ENCODE measurements around the gene LHX2.
"Not testable (repeated sequence)": the region's sequence is repeated elsewhere in the genome, so short reads cannot be mapped to it uniquely, and the experiment has no call there.

LHX2 gene

GRCh38 chr9:123990427-123990826 is 21.1 kb upstream of the LHX2 start:
- no peaks in the 10 kb centered on the region for H3K36me3 Mint-ChIP-seq
- CTCF ChIA-PET, result no interaction called here
- no peak overlapping the region for H3K27ac Mint-ChIP-seq
- no peaks in the 10 kb centered on the region for H3K4me1 Mint-ChIP-seq
- H3K4me3 Mint-ChIP-seq, result no peak overlapping the region
- H3K9me3 Mint-ChIP-seq, result no peaks in the 10 kb centered on the region
- peaks cover 49% of the 10 kb centered on the region for H3K27me3 Mint-ChIP-seq
- DNase-seq, result no peak

DNA sequence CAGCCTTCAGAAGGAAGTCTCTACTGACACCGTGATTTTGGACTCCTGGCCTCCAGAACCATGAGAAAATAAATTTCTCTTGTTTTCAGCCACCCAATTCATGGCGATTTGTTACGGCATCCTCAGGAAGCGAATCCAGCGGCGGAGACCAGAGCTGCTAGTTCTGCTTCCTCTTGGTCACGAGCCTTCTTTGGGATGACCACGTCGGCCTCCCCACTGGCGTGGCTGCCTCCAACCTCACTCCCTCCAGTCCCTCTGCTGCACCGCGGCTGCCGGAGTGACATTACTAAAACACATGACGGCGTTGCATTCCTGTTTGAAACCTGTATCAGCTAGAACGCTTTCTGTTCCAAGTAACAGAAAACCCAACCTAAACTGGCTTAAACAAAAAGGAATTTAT is 18.9 kb upstream of the LHX2 start:
- H3K4me3 Mint-ChIP-seq, DNase-seq, H3K27ac Mint-ChIP-seq, H3K36me3 Mint-ChIP-seq, CTCF ChIA-PET, H3K9me3 Mint-ChIP-seq, H3K4me1 Mint-ChIP-seq: not testable (repeated sequence)
- peaks cover 52% of the 10 kb centered on the region for H3K27me3 Mint-ChIP-seq

DNA sequence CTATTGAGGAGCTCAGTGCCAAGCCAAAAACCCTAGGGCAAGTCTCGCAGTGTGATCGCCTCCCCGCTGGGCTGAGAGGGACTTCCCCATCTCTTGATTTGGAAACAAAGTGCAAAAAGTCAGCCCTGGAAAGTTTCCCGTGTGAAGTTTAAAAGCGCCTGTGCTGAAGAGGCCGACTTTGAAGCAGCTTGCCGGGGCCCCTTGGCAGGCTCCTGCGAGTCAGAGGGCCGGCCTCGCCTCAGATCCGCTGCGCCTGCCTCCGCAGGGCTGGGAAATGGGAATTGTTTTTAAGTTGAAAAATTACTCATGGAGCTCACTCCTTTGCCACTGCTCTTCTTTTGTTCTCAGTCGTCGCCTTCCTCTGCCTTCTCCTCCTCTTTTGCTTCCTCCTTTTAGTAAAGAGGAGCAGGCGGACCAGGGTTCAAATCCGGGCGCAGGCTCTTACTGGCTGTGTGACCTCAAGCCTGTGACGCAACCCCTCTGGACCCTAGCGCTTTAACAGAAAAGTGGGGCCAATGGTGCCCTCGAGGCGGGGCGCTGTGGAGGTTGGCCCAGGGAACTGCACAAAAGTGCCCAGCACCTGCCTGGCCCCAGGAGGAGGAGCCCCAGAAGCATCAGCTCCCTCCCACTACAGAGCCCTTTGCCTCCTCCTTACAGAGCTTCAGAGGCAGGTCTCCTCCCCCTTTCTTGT is 14.7 kb upstream of the LHX2 start:
- H3K4me3 Mint-ChIP-seq, result no peak overlapping the region
- DNase-seq, result no peak
- peaks cover 31% of the 10 kb centered on the region for H3K4me1 Mint-ChIP-seq
- H3K9me3 Mint-ChIP-seq, result no peaks in the 10 kb centered on the region
- H3K27me3 Mint-ChIP-seq, result peaks cover 79% of the 10 kb centered on the region
- CTCF ChIA-PET, result interaction anchor here (1.6 kb wide), 1 partner anchor 44 kb away, joined by 3 read pairs; no protein-coding TSS in a partner anchor
- H3K27ac Mint-ChIP-seq, result no peak overlapping the region
- H3K36me3 Mint-ChIP-seq, result peaks cover 3% of the 10 kb centered on the region

DNA sequence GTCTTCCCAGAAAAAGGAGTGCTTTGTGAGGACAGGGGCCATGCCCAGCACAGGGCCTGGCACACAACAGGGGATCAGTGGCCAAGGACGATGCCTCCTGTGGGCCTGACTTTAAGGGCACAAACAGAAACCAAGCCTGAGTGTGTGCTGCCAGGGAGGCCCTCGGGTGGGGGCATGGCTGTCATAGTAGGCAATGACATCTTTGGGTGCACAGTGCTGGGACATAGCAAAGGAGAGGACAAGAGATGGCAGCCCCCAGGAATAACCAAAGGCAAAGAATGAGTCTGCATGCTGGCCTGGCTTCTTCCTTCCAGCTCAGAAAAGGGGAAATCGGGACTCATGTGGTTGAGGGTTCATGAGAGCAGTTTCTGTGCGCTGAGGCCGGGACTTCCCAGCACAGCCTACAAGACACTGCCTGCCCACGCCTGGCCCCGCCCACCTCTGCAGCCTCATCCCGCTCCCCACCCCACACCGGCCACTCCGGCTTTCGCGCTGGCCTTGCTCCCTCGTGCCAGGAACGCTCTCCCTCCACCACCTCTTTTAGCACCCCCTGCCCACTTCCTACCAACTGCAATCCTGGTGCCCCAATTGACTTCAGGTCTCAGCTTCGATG is 13.8 kb upstream of the LHX2 start:
- CTCF ChIA-PET, result interaction anchor here (1.6 kb wide), 1 partner anchor 43 kb away, joined by 3 read pairs; no protein-coding TSS in a partner anchor
- Mint-ChIP-seq H3K36me3 (peaks cover 3% of the 10 kb centered on the region), H3K4me3 (no peak overlapping the region), H3K27me3 (peaks cover 88% of the 10 kb centered on the region), H3K4me1 (peaks cover 31% of the 10 kb centered on the region), H3K9me3 (no peaks in the 10 kb centered on the region), H3K27ac (no peak overlapping the region)
- no peak for DNase-seq

- Mint-ChIP-seq H3K9me3 (no peaks in the 10 kb centered on the region), H3K4me1 (peaks cover 31% of the 10 kb centered on the region), H3K27ac (no peak overlapping the region), H3K27me3 (peaks cover 94% of the 10 kb centered on the region), H3K4me3 (no peak overlapping the region), H3K36me3 (peaks cover 3% of the 10 kb centered on the region)
- no peak for DNase-seq
- CTCF ChIA-PET, result no interaction called here
Measured at GRCh38 chr9:123998278-123998925, 13.2 kb upstream of the LHX2 start.

DNA sequence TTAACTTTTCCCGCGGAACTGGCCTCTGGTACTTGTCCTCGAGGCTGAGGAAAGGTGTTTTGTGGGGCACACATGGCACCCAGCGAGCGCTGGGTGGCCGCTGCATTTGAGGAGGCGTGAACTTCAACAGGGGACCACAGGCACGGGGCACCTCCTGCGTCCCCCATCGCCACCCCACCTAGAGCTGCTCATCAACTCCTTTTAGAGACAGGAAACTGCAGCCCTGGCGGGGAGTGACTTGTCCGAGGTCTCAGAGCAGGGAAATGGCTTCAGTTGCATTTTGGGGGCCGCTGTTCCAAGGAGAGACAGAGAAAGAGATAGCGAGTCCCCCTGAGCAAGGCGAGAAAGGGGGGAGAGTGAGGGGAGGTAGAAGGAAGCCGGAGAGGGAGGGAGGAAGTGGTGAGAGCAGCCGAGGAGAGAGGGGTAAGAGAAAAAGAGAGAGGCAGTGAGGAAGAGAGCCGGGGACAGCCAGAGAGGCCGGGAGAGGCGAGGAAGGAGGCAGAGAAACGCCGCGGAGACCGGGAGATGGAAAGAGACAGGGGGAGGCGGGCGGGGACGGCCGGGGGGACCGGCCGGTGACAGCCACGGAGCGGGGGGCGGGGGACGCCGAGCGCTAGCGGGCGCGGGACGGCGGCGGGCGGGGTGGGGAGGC is 12.5 kb upstream of the LHX2 start:
- peaks cover 94% of the 10 kb centered on the region for H3K27me3 Mint-ChIP-seq
- H3K36me3 Mint-ChIP-seq, result peaks cover 3% of the 10 kb centered on the region
- peak overlapping the region; percentile 69 for H3K4me3 Mint-ChIP-seq
- no peak overlapping the region for H3K27ac Mint-ChIP-seq
- H3K4me1 Mint-ChIP-seq, result peaks cover 31% of the 10 kb centered on the region
- CTCF ChIA-PET, result no interaction called here
- no peaks in the 10 kb centered on the region for H3K9me3 Mint-ChIP-seq
- DNase-seq, result no peak

DNA sequence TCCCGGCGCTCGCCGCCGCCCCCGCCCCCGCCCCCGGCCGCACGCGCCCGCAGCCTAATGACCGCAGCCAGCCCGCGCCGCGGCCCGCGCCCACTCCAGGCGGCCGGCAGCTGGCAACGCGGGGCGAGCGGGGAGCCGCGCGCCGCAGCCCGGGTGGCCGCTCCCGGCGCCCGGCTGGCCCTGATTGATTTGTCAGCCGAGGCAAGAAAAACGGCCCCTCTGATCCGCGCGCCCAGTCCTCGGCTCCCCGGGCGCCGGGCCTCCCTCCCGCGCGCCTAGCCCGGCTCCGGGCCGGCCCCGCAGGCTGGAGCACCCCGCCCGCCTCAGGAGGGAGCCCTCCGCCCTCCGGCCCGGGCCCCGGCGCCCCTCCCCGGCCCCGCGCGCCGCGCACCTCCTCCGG is 11.9 kb upstream of the LHX2 start:
- Mint-ChIP-seq H3K4me1 (peaks cover 31% of the 10 kb centered on the region), H3K27ac (no peak overlapping the region), H3K36me3 (peaks cover 3% of the 10 kb centered on the region), H3K4me3 (no peak overlapping the region), H3K27me3 (peaks cover 93% of the 10 kb centered on the region), H3K9me3 (no peaks in the 10 kb centered on the region)
- CTCF ChIA-PET, result no interaction called here
- DNase-seq, result no peak

GRCh38 chr9:124000161-124000783 is 11.3 kb upstream of the LHX2 start:
- no peak for DNase-seq
- Mint-ChIP-seq H3K9me3 (no peaks in the 10 kb centered on the region), H3K27me3 (peaks cover 93% of the 10 kb centered on the region), H3K4me3 (peak overlapping the region; percentile 34), H3K36me3 (peaks cover 3% of the 10 kb centered on the region), H3K27ac (no peak overlapping the region), H3K4me1 (peaks cover 31% of the 10 kb centered on the region)
- CTCF ChIA-PET, result no interaction called here

DNA sequence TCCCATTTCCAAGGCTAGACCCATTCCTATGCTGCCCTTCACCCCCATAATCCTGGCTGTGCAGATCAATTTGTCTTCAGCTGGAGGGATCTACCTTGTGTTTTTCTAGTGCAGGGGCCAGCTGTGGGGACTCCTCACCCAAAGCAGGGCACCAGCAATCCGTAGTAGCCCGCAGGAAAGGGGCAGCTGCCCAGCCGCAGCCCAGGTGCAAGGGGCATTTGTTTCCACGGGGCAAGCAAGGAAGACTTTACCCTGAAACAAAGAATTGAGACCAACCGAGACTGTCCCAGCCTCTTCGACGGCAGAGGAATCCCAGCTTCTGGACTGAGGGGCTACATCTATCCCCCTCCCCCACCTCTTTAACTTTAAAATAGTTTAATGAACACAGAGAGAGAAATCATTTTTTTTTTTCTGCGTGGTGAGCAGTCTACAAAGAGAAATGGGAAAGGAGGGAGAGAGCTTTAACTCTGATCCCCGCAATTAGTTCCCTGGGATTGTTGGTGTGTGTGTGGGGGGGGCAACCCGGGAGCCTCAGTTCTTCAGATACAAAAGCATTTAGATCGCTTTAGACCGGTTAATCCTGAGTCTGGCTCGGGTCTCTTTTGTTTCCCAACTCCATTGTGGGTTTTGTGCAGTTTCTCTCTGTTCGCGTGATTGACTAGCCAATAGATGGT is 10.6 kb upstream of the LHX2 start:
- Mint-ChIP-seq H3K27me3 (peaks cover 93% of the 10 kb centered on the region), H3K4me3 (no peak overlapping the region), H3K9me3 (no peaks in the 10 kb centered on the region), H3K27ac (no peak overlapping the region), H3K36me3 (peaks cover 3% of the 10 kb centered on the region), H3K4me1 (peaks cover 31% of the 10 kb centered on the region)
- CTCF ChIA-PET, result no interaction called here
- no peak for DNase-seq

DNA sequence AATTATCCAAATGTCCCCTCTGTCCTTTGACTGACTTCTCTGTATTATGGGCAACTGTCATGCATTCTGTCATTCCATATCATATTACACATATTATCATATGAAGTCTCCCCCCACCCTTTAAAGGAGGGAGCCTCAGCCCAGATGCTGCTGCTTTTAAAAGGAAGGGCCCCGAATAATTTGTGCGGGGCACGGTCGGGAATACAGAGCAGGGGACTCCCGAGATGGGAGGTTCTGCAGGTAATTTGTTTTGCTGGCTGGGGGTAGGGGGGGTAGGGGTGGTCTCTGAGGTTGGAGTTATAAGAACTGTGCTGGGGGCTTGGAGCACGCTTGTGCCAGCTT is 10.1 kb upstream of the LHX2 start:
- Mint-ChIP-seq H3K27ac (no peak overlapping the region), H3K36me3 (peaks cover 3% of the 10 kb centered on the region), H3K4me3 (no peak overlapping the region), H3K4me1 (peaks cover 31% of the 10 kb centered on the region), H3K27me3 (peaks cover 93% of the 10 kb centered on the region), H3K9me3 (no peaks in the 10 kb centered on the region)
- DNase-seq, result no peak
- CTCF ChIA-PET, result no interaction called here

DNA sequence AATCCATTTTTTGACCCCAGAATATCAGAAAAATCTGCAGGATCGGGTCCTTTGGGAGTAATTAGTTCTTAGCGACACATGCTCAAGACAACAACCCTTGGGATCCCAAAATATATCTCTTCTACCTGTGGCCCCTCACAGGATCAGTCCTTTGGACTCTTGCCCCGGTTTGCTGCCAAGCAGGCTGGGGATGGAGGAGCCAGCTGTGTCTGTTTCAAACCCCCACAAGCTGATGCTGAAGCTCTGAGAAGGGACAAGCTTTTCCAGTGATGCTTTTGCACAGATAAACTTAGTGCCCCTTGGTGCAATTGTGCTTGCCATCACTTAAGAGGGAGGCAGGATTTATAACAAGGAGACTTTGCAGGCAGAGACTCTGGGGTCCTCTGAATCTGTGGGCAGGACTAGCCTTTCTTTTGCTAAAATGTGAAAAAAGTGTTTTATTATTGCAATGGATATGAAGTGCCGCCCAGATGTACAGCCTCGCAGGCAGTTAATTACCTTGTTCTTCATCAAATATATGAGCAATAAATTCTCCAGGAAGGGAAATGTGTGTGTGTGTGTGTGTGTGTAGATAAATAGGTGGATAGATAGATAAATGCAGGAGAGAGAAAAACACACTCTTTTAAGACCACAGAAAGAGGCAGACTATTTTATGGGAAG is 9.6 kb upstream of the LHX2 start:
- Mint-ChIP-seq H3K27ac (no peak overlapping the region), H3K27me3 (peaks cover 93% of the 10 kb centered on the region), H3K4me1 (peaks cover 29% of the 10 kb centered on the region), H3K36me3 (peaks cover 3% of the 10 kb centered on the region), H3K9me3 (no peaks in the 10 kb centered on the region), H3K4me3 (no peak overlapping the region)
- CTCF ChIA-PET, result interaction anchor here (0.6 kb wide), 1 partner anchor 558 kb away, joined by 4 read pairs; no protein-coding TSS in a partner anchor
- DNase-seq, result no peak

GRCh38 chr9:124003636-124004349 is 7.8 kb upstream of the LHX2 start:
- Mint-ChIP-seq H3K4me3 (no peak overlapping the region), H3K27ac (no peak overlapping the region), H3K27me3 (peaks cover 93% of the 10 kb centered on the region), H3K36me3 (peaks cover 3% of the 10 kb centered on the region), H3K9me3 (no peaks in the 10 kb centered on the region), H3K4me1 (peaks cover 15% of the 10 kb centered on the region)
- DNase-seq, result no peak
- CTCF ChIA-PET, result interaction anchor here (0.7 kb wide), 1 partner anchor 36 kb away, joined by 4 read pairs; no protein-coding TSS in a partner anchor

DNA sequence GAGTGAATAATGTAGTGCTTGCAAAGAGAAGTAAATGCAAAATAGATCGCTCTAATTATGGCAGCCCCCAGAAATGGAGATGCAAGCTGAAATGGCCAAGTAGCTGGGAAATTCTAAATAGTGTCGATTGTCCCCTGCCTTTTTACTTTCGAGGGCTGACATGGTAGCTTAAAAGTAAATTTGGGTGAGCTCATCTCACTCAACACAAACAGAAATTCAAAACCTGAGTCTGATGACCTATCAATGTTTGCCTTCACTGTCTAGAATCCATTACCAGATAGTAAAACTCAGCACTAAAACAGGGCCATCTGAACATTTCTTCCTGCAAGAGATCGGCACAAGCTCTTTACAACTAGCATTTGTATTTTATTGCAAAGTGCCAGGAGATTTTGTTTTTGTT is 7.0 kb upstream of the LHX2 start:
- Mint-ChIP-seq H3K27ac (no peak overlapping the region), H3K27me3 (peaks cover 94% of the 10 kb centered on the region), H3K36me3 (peaks cover 5% of the 10 kb centered on the region), H3K4me1 (peaks cover 12% of the 10 kb centered on the region), H3K9me3 (no peaks in the 10 kb centered on the region), H3K4me3 (no peak overlapping the region)
- CTCF ChIA-PET, result interaction anchor here (0.7 kb wide), 1 partner anchor 35 kb away, joined by 4 read pairs; no protein-coding TSS in a partner anchor
- DNase-seq, result no peak

All from activated naive CD4-positive, alpha-beta T cell treated with anti-CD3 and anti-CD28 coated beads, Interleukin-2, amount 10 ng/mL, durations not matched to agents 7 days and 5 days (primary cell).